ENCODE data around the gene SASS6. TPM values are rescaled to one million over a fixed set of nuclear protein-coding genes. Genes with fewer than 3 reads are reported as not detected.

Gene SASS6
- total RNA-seq, 3 donors from 2014 or later = 2.7 to 7.2 (median 3.6) TPM

DNA sequence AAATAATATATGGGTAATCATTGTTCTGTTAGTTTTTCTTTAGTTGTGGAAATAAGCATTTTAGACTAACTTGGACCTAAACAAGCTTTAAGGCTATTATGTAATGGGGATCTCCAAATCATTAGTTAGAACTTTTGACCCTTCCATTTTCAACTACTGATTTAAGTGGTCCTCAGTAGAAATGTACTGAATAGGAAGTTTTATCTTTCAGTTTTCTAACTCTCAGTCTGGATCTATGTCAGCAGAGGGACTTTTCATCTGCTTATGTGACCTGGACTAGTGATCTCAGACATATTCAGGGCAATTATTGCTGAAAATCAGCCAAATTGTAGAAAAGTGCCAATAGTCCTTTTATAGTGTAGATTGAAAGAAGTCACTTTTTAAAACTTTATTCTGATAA lies 56.0 kb downstream of the SASS6 start:
- no peak for DNase-seq (ENCODE audit: low spot score in 2 of 2)
- intact Hi-C loops (cut with DNase I; ENCODE audit: low total_unique reads) = no loop called here
- H3K27ac ChIP-seq = no peak overlapping the region
- no peaks in the 10 kb centered on the region for H3K36me3 ChIP-seq
- no peak for TF ChIP-seq CTCF (IDR thresholded peaks at IDR 0.05)
- TF ChIP-seq POLR2A (IDR thresholded peaks at IDR 0.05) = no peak
- TF ChIP-seq POLR2AphosphoS5 (IDR thresholded peaks at IDR 0.05) = no peak
- H3K9me3 ChIP-seq = no peaks in the 10 kb centered on the region
- no peaks in the 10 kb centered on the region for H3K27me3 ChIP-seq
- no peak overlapping the region for H3K4me3 ChIP-seq
- no peaks in the 10 kb centered on the region for H3K4me1 ChIP-seq

GRCh38 chr1:100076319-100076718 lies 56.4 kb downstream of the SASS6 start:
- H3K27me3 ChIP-seq = no peaks in the 10 kb centered on the region
- intact Hi-C loops (cut with DNase I; ENCODE audit: low total_unique reads) = no loop called here
- H3K36me3 ChIP-seq = no peaks in the 10 kb centered on the region
- H3K9me3 ChIP-seq = no peaks in the 10 kb centered on the region
- no peak for TF ChIP-seq POLR2AphosphoS5 (IDR thresholded peaks at IDR 0.05)
- no peak overlapping the region for H3K27ac ChIP-seq
- H3K4me1 ChIP-seq = no peaks in the 10 kb centered on the region
- no peak overlapping the region for H3K4me3 ChIP-seq
- DNase-seq (ENCODE audit: low spot score in 2 of 2) = no peak

DNA sequence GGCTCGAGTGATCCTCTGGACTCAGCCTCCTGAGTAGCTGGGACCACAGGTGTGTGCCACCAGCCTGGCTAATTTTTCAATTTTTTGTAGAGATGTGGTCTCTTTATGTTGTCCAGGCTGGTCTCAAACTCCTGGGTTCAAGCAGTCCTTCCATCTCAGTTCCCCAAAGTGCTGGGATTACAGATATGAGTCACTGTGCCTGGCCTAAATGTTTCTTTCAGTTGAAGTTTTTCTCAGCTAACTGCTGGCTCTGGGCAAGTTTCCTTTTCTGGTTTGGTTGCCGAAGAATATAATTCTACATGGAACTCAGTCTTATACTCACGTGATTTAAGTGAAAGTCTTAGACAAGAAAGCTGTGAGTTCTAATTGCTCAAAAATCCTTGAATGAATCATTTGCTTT lies 57.0 kb downstream of the SASS6 start:
- Histone ChIP-seq H3K9me3 (no peaks in the 10 kb centered on the region), H3K4me3 (no peak overlapping the region), H3K36me3 (no peaks in the 10 kb centered on the region), H3K4me1 (no peaks in the 10 kb centered on the region), H3K27me3 (no peaks in the 10 kb centered on the region), H3K27ac (no peak overlapping the region)
- no peak for TF ChIP-seq POLR2AphosphoS5 (IDR thresholded peaks at IDR 0.05)
- no peak for TF ChIP-seq CTCF (IDR thresholded peaks at IDR 0.05)
- TF ChIP-seq POLR2A (IDR thresholded peaks at IDR 0.05) = no peak
- DNase-seq (ENCODE audit: low spot score in 2 of 2) = no peak
- intact Hi-C loops (cut with DNase I; ENCODE audit: low total_unique reads) = no loop called here

DNA sequence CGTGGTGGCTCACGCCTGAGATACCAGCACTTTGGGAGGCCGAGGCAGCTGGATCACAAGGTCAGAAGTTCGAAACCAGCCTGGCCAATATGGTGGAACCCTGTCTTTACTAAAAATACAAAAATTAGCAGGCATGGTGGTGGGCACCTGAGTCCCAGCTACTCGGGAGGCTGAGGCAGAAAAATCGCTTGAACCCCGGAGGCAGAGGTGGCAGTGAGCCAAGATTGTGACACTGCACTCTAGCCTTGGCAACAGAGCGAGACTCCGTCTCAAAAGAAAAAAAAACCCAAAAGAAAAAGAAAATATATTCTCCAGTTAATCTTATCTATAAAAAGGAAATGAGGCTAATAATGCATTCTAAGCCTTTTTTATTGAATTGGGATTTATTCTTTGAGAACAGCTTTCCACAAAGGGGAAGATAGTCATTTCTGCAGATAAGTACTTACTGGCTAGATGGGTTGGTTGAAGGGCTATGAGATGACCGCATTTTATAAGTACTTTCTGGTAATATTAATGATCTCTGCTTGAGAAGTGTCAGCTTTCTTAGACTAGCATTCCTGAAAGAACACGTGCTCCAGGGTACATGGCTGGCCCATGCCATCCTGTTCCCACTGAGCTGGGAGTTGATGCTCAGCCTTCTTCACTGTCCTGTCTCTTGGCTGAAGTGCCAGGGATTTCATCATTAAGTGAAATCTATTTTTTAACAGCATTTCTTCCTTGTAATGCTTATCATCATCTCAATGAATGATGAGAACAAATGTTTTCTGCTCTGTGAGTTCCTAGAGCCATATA lies 57.9 kb downstream of the SASS6 start:
- no peak for DNase-seq (ENCODE audit: low spot score in 2 of 2)
- H3K27me3 ChIP-seq = no peaks in the 10 kb centered on the region
- H3K4me3 ChIP-seq = no peak overlapping the region
- H3K27ac ChIP-seq = no peak overlapping the region
- H3K9me3 ChIP-seq = no peaks in the 10 kb centered on the region
- TF ChIP-seq CTCF (IDR thresholded peaks at IDR 0.05) (no peak), POLR2AphosphoS5 (IDR thresholded peaks at IDR 0.05) (no peak), POLR2A (IDR thresholded peaks at IDR 0.05) (no peak)
- H3K36me3 ChIP-seq = no peaks in the 10 kb centered on the region
- intact Hi-C loops (cut with DNase I; ENCODE audit: low total_unique reads) = no loop called here
- no peaks in the 10 kb centered on the region for H3K4me1 ChIP-seq

DNA sequence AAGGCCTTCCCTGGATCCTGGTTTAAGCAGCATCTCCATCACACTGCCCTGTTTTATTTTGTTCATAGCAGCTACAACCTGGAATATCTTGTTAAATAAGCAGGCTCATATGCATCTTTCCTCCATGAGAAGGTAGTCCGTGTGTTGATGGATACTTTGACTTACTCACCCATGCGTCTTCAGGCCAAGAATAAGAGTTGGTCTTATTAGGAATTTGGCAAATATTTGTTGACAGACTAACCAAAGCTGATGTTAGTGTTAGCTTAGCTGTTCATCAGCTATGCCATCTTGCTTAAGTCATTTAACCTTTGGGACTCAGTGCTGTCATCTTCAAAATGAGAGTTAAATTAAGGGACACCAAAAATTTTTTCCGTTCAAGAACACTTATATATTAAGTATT lies 59.2 kb downstream of the SASS6 start:
- TF ChIP-seq CTCF (IDR thresholded peaks at IDR 0.05) (no peak), POLR2A (IDR thresholded peaks at IDR 0.05) (no peak), POLR2AphosphoS5 (IDR thresholded peaks at IDR 0.05) (no peak)
- Histone ChIP-seq H3K4me1 (no peaks in the 10 kb centered on the region), H3K27me3 (no peaks in the 10 kb centered on the region), H3K27ac (no peak overlapping the region), H3K36me3 (no peaks in the 10 kb centered on the region), H3K4me3 (no peak overlapping the region), H3K9me3 (no peaks in the 10 kb centered on the region)
- no peak for DNase-seq (ENCODE audit: low spot score in 2 of 2)
- intact Hi-C loops (cut with DNase I; ENCODE audit: low total_unique reads) = no loop called here

Measured in breast epithelium (tissue), 4 donors.